Calu3 (cell line): Measurements from ENCODE around the gene FASTKD3. TPM values are rescaled to one million over a fixed set of nuclear protein-coding genes. Genes with fewer than 3 reads are reported as not detected.

Experiments used
- BruUV-seq: library from RNA; stranded (reverse); fragments of 400-500 nt; replicated peaks from 2 replicates; lab custom pipeline; 2021; lab: Mats Ljungman, UMichigan
- CTCF ChIA-PET: fragments of 300-600 bp; sonication (Branson Sonifier 250); formaldehyde crosslinking; loops from one replicate; lab custom pipeline; 2022; ENCODE audit warnings: antibody characterized with exemption; lab: Charles Lee
- DNase-seq: peaks from one replicate; pipeline ENCODE4 v3.0.0; 2022
- H3K27ac Mint-ChIP-seq: one replicate; pipeline ENCODE4 v1.8.0; 2022; ENCODE audit warnings: mixed read lengths; ENCODE audit not compliant: unreplicated experiment
- H3K27me3 Mint-ChIP-seq: one replicate; pipeline ENCODE4 v1.8.0; 2022; ENCODE audit warnings: mixed read lengths; ENCODE audit not compliant: unreplicated experiment
- H3K36me3 Mint-ChIP-seq: one replicate; pipeline ENCODE4 v1.8.0; 2022; ENCODE audit warnings: mild to moderate bottlenecking, moderate library complexity, mixed read lengths; ENCODE audit not compliant: insufficient read depth, unreplicated experiment
- H3K4me1 Mint-ChIP-seq: one replicate; pipeline ENCODE4 v1.8.0; 2022; ENCODE audit warnings: mild to moderate bottlenecking, low read depth, mixed read lengths; ENCODE audit not compliant: unreplicated experiment
- H3K4me3 Mint-ChIP-seq: one replicate; pipeline ENCODE4 v1.8.0; 2022; ENCODE audit warnings: mild to moderate bottlenecking, low read depth, moderate library complexity, mixed read lengths; ENCODE audit not compliant: unreplicated experiment
- H3K9me3 Mint-ChIP-seq: one replicate; pipeline ENCODE4 v1.8.0; 2022; ENCODE audit warnings: low read depth, mixed read lengths; ENCODE audit not compliant: unreplicated experiment
- intact Hi-C: fragments of 100-400 bp; cut with micrococcal nuclease; formaldehyde crosslinking; loops from one replicate; pipeline ENCODE4 v1.10.0; 2022; ENCODE audit not compliant: unreplicated experiment
- total RNA-seq: library from RNA; stranded (reverse); gene quantifications from 2 replicates; pipeline ENCODE4 v1.2.3, GENCODE V29; 2022
- TF ChIP-seq, protein P1 (sequence below): fragments of 200-600 bp; IDR thresholded peaks from one replicate; pipeline ENCODE4 v1.8.0; 2022; ENCODE audit warnings: antibody characterized with exemption; ENCODE audit not compliant: unreplicated experiment

Gene FASTKD3
- total RNA-seq, 1 experiment from 2014 or later = 13.5 TPM

- CTCF ChIA-PET = no interaction called here
- no TSS peak for BruUV-seq
- intact Hi-C loops = no loop called here
- H3K4me3 Mint-ChIP-seq = no peak overlapping the region
- DNase-seq = no peak
- TF ChIP-seq, protein P1, sequence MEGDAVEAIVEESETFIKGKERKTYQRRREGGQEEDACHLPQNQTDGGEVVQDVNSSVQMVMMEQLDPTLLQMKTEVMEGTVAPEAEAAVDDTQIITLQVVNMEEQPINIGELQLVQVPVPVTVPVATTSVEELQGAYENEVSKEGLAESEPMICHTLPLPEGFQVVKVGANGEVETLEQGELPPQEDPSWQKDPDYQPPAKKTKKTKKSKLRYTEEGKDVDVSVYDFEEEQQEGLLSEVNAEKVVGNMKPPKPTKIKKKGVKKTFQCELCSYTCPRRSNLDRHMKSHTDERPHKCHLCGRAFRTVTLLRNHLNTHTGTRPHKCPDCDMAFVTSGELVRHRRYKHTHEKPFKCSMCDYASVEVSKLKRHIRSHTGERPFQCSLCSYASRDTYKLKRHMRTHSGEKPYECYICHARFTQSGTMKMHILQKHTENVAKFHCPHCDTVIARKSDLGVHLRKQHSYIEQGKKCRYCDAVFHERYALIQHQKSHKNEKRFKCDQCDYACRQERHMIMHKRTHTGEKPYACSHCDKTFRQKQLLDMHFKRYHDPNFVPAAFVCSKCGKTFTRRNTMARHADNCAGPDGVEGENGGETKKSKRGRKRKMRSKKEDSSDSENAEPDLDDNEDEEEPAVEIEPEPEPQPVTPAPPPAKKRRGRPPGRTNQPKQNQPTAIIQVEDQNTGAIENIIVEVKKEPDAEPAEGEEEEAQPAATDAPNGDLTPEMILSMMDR = no peak
- peaks cover 51% of the 10 kb centered on the region for H3K36me3 Mint-ChIP-seq
- H3K27me3 Mint-ChIP-seq = no peaks in the 10 kb centered on the region
- H3K4me1 Mint-ChIP-seq = no peaks in the 10 kb centered on the region
- no peaks in the 10 kb centered on the region for H3K9me3 Mint-ChIP-seq
- H3K27ac Mint-ChIP-seq = no peak overlapping the region
These were observed 25.6 kb upstream of the FASTKD3 start for GRCh38 chr5:7894439-7894838.

GRCh38 chr5:7888901-7889300, 20.1 kb upstream of the FASTKD3 start:
- H3K4me1 Mint-ChIP-seq = no peaks in the 10 kb centered on the region
- intact Hi-C loops = no loop called here
- CTCF ChIA-PET = no interaction called here
- H3K27ac Mint-ChIP-seq = no peak overlapping the region
- no peaks in the 10 kb centered on the region for H3K27me3 Mint-ChIP-seq
- no peaks in the 10 kb centered on the region for H3K9me3 Mint-ChIP-seq
- peaks cover 38% of the 10 kb centered on the region for H3K36me3 Mint-ChIP-seq
- DNase-seq = no peak
- H3K4me3 Mint-ChIP-seq = no peak overlapping the region
- TF ChIP-seq, protein P1 = no peak
- BruUV-seq = no TSS peak

DNA sequence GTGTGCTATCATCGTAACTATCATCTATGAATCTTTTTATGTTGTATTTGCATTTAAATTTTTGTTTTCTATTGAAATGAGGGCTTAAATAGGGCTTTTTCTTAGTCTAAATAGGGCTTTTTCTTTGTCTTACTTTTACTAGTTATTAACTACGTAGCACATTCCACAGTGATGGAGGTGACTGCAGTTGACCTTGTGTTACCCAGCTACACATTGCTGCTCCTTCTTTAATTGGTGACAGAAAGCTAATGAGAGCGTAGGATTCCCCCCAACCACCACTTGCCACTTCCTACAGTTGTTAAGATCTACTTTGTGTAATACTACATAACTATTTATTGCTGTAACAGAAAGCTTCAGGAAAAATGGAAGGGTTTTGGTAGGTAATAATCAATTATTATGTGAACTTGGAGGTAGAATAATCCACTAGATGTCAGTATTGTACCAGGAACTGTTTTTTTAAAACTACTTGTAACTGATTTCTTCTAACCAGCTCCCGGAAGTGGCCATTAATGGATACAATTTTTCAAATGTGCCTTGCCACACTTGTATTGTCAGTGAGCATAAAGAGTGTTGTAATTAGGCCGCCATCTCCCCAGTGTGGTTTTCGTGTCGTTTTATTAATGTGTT, 18.1 kb upstream of the FASTKD3 start:
- intact Hi-C loops = no loop called here
- H3K27ac Mint-ChIP-seq = no peak overlapping the region
- no TSS peak for BruUV-seq
- TF ChIP-seq, protein P1 = peak; percentile 40
- H3K4me3 Mint-ChIP-seq = no peak overlapping the region
- H3K36me3 Mint-ChIP-seq = peaks cover 27% of the 10 kb centered on the region
- no peaks in the 10 kb centered on the region for H3K27me3 Mint-ChIP-seq
- H3K9me3 Mint-ChIP-seq = no peaks in the 10 kb centered on the region
- no peak for DNase-seq
- CTCF ChIA-PET = interaction anchor here (0.6 to 1.3 kb wide), 2 partner anchors 164 to 570 kb away, joined by 3 read pairs; no protein-coding TSS in a partner anchor
- H3K4me1 Mint-ChIP-seq = no peaks in the 10 kb centered on the region

DNA sequence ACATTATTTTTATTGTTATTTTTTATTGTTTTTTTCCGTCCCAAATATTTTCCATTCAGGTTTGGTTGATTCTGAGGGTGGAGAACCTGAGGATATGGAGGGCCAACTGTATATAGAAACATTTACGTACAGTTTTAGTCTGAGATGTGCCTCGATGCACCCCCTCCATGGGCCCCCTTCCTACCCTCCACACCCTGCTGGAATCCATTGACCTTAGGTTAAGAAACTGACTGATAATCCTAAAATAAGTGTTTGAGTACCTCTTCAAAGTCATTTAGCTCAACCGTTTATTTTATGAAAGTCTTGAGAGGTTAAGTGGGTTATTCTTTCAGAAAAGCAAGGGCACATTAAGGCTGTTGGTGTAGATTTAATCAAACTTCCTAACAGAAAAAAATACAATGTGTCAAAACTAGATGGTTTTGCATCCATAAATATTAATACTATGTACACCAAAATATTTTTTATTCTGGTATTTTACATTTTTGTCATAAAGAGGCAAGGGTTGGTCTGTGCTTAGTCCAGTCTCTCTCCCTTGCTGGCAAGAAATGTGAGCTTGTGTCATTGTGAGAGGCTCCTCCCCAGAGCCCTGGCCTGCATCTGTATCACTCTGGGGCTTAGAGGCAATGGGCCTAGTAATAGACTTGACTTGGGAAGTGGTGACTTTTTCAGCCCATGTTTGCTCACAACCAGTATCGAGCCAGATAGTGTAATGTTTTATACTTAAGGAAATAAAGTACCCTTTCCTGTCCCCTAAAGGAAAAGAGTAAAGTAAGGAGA, 15.8 kb upstream of the FASTKD3 start:
- CTCF ChIA-PET = no interaction called here
- Mint-ChIP-seq H3K27ac (no peak overlapping the region), H3K4me1 (no peaks in the 10 kb centered on the region)

More for the DNA sequence above, 15.8 kb upstream of the FASTKD3 start:
- peaks cover 22% of the 10 kb centered on the region for H3K36me3 Mint-ChIP-seq
- no peaks in the 10 kb centered on the region for H3K27me3 Mint-ChIP-seq
- TF ChIP-seq, protein P1 = no peak
- intact Hi-C loops = no loop called here
- H3K9me3 Mint-ChIP-seq = no peaks in the 10 kb centered on the region
- BruUV-seq = no TSS peak
- no peak for DNase-seq
- H3K4me3 Mint-ChIP-seq = no peak overlapping the region
